Vagina (tissue), 2 donors: Measurements from ENCODE around the gene GOLT1A. TPM values are rescaled to one million over a fixed set of nuclear protein-coding genes. Genes with fewer than 3 reads are reported as not detected.

Experiments used
- DNase-seq, 2 donors: peaks; one replicate each; pipeline ENCODE4 v3.0.0-alpha.2; 2017; ENCODE audit errors: extremely low spot score in 2 of 2
- H3K27ac ChIP-seq: fragments of 200-600 bp; sonication (generic); one replicate; pipeline ENCODE4 v1.5.1; 2019
- H3K27me3 ChIP-seq: fragments of 200-600 bp; sonication (generic); one replicate; pipeline ENCODE4 v1.5.1; 2019
- H3K36me3 ChIP-seq, 2 donors: fragments of 200-600 bp; sonication (generic); one replicate each; pipeline ENCODE4 v1.5.1; 2017 to 2019
- H3K4me1 ChIP-seq: fragments of 200-600 bp; sonication (generic); one replicate; pipeline ENCODE4 v1.5.1; 2019
- H3K4me3 ChIP-seq, 2 donors: fragments of 200-600 bp; sonication (generic); 1 replicate in 1 of 2; 2 replicates in 1 of 2; pipeline ENCODE4 v1.5.1; 2016 to 2019
- H3K9me3 ChIP-seq: fragments of 200-600 bp; sonication (generic); one replicate; pipeline ENCODE4 v1.5.1; 2019
- CTCF ChIP-seq, 3 experiments: fragments of 450-650 bp in 2 of 3; fragments of 200-600 bp in 1 of 3; sonication (generic) in 1 of 3; IDR thresholded peaks; one replicate each; pipeline ENCODE4 v1.5.1; 2017 to 2019; ENCODE audit warnings: antibody characterized with exemption in 3 of 3, mild to moderate bottlenecking in 2 of 3, moderate library complexity in 2 of 3
- POLR2A ChIP-seq, 2 donors: fragments of 450-650 bp; IDR thresholded peaks; one replicate each; pipeline ENCODE4 v1.6.1; 2017; ENCODE audit warnings: antibody characterized with exemption in 2 of 2, mild to moderate bottlenecking in 2 of 2, moderate library complexity in 2 of 2
- POLR2AphosphoS5 ChIP-seq, 2 donors: sonication (generic); formaldehyde crosslinking; IDR thresholded peaks; one replicate each; pipeline ENCODE4 v1.9.0; 2017; ENCODE audit warnings: antibody characterized with exemption in 2 of 2, mild to moderate bottlenecking in 2 of 2, low read depth in 1 of 2; ENCODE audit not compliant: insufficient read depth in 1 of 2
- intact Hi-C: fragments of 100-400 bp; cut with DNase I; formaldehyde crosslinking; loops from one replicate; pipeline ENCODE4 v1.15.1; 2023
- total RNA-seq: library from RNA; depleted of rRNA; stranded (reverse); fragments of >200 nt; gene quantifications from one replicate; pipeline ENCODE4 v1.2.3, GENCODE V29; 2016

The GOLT1A gene
- total RNA-seq, 1 donor from 2014 or later: not detected

- no peak overlapping the region for H3K27ac ChIP-seq
- H3K4me1 ChIP-seq: no peaks in the 10 kb centered on the region
- H3K27me3 ChIP-seq: no peaks in the 10 kb centered on the region
- H3K4me3 ChIP-seq: no peak overlapping the region
- no peaks in the 10 kb centered on the region for H3K9me3 ChIP-seq
- intact Hi-C loops: no loop called here
- no peak for DNase-seq
- TF ChIP-seq CTCF (IDR thresholded peaks at IDR 0.05) (no peak), POLR2A (IDR thresholded peaks at IDR 0.05) (no peak), POLR2AphosphoS5 (IDR thresholded peaks at IDR 0.05; ENCODE audit: insufficient read depth in 1 of 2, low read depth in 1 of 2) (no peak)
- H3K36me3 ChIP-seq: no peaks in the 10 kb centered on the region
Measured at GRCh38 chr1:204177133-204177532, 36.7 kb downstream of the GOLT1A start.

GRCh38 chr1:204176049-204176448 lies 37.7 kb downstream of the GOLT1A start:
- Histone ChIP-seq H3K4me3 (no peak overlapping the region), H3K27ac (no peak overlapping the region), H3K36me3 (no peaks in the 10 kb centered on the region), H3K9me3 (no peaks in the 10 kb centered on the region), H3K27me3 (no peaks in the 10 kb centered on the region), H3K4me1 (no peaks in the 10 kb centered on the region)
- DNase-seq: no peak
- intact Hi-C loops: no loop called here
- no peak for TF ChIP-seq POLR2AphosphoS5 (IDR thresholded peaks at IDR 0.05; ENCODE audit: insufficient read depth in 1 of 2, low read depth in 1 of 2)
- no peak for TF ChIP-seq POLR2A (IDR thresholded peaks at IDR 0.05)
- TF ChIP-seq CTCF (IDR thresholded peaks at IDR 0.05): no peak

GRCh38 chr1:204174958-204175357 lies 38.8 kb downstream of the GOLT1A start:
- TF ChIP-seq CTCF (IDR thresholded peaks at IDR 0.05) (no peak), POLR2AphosphoS5 (IDR thresholded peaks at IDR 0.05; ENCODE audit: insufficient read depth in 1 of 2, low read depth in 1 of 2) (no peak), POLR2A (IDR thresholded peaks at IDR 0.05) (no peak)
- no peaks in the 10 kb centered on the region for H3K27me3 ChIP-seq
- intact Hi-C loops: no loop called here

GRCh38 chr1:204172404-204173029 lies 41.3 kb downstream of the GOLT1A start:
- Histone ChIP-seq H3K27ac (no peak overlapping the region), H3K9me3 (peaks cover 6% of the 10 kb centered on the region), H3K4me3 (no peak overlapping the region), H3K36me3 (no peaks in the 10 kb centered on the region), H3K4me1 (no peaks in the 10 kb centered on the region), H3K27me3 (no peaks in the 10 kb centered on the region)
- no peak for DNase-seq
- intact Hi-C loops: no loop called here
- TF ChIP-seq POLR2AphosphoS5 (IDR thresholded peaks at IDR 0.05; ENCODE audit: insufficient read depth in 1 of 2, low read depth in 1 of 2): no peak
- TF ChIP-seq CTCF (IDR thresholded peaks at IDR 0.05): no peak
- TF ChIP-seq POLR2A (IDR thresholded peaks at IDR 0.05): no peak

More at GRCh38 chr1:204174958-204175357, 38.8 kb downstream of the GOLT1A start:
- H3K4me1 ChIP-seq: no peaks in the 10 kb centered on the region
- H3K36me3 ChIP-seq: no peaks in the 10 kb centered on the region
- peaks cover under 1% of the 10 kb centered on the region for H3K9me3 ChIP-seq
- H3K4me3 ChIP-seq: no peak overlapping the region
- no peak overlapping the region for H3K27ac ChIP-seq
- no peak for DNase-seq

- intact Hi-C loops: no loop called here
- DNase-seq: no peak
Measured at GRCh38 chr1:204171751-204172178, 42.0 kb downstream of the GOLT1A start.

More at GRCh38 chr1:204171751-204172178, 42.0 kb downstream of the GOLT1A start:
- peaks cover 6% of the 10 kb centered on the region for H3K9me3 ChIP-seq
- no peaks in the 10 kb centered on the region for H3K4me1 ChIP-seq
- no peak overlapping the region for H3K27ac ChIP-seq
- H3K4me3 ChIP-seq: no peak overlapping the region
- H3K36me3 ChIP-seq: no peaks in the 10 kb centered on the region
- no peak for TF ChIP-seq POLR2A (IDR thresholded peaks at IDR 0.05)
- TF ChIP-seq CTCF (IDR thresholded peaks at IDR 0.05): no peak
- peak in 1 of 2 donors; percentile 59 for TF ChIP-seq POLR2AphosphoS5 (IDR thresholded peaks at IDR 0.05; ENCODE audit: insufficient read depth in 1 of 2, low read depth in 1 of 2)
- no peaks in the 10 kb centered on the region for H3K27me3 ChIP-seq
